CD14-positive monocyte (primary cell): ENCODE results near the gene TMED10. TPM values are rescaled to one million over a fixed set of nuclear protein-coding genes. Genes with fewer than 3 reads are reported as not detected.

Source experiments
- DNase-seq, 3 donors: peaks; one replicate each; pipeline ENCODE4 v3.0.0-alpha.2; 2011 to 2022
- H2AFZ ChIP-seq: 2 replicates; pipeline ENCODE4 v1.6.0; 2012; ENCODE audit warnings: mild to moderate bottlenecking, low read depth, low read length, inconsistent platforms; ENCODE audit not compliant: insufficient read depth, poor library complexity, severe bottlenecking
- H3K27ac ChIP-seq, 2 donors: 1 replicate in 1 of 2; 2 replicates in 1 of 2; pipeline ENCODE4 v1.5.1; 2012 to 2013; ENCODE audit warnings: low read length in 2 of 2, control low read depth in 1 of 2, inconsistent platforms in 1 of 2, low read depth in 1 of 2, mild to moderate bottlenecking in 1 of 2
- H3K27me3 ChIP-seq, 2 donors: one replicate each; pipeline versions ENCODE4 v1.6.0 to v1.6.1; 2011 to 2013; ENCODE audit warnings: low read length in 2 of 2; ENCODE audit not compliant: control insufficient read depth in 2 of 2, insufficient read depth in 2 of 2
- H3K36me3 ChIP-seq, 2 donors: replicated peaks in 1 of 2; 1 replicate in 1 of 2; 2 replicates in 1 of 2; pipeline versions ENCODE4 v1.5.1 to v1.6.1; 2012 to 2013; ENCODE audit warnings: low read length in 2 of 2, control low read depth in 1 of 2, inconsistent platforms in 1 of 2, mild to moderate bottlenecking in 1 of 2; ENCODE audit not compliant: insufficient read depth in 2 of 2, control insufficient read depth in 1 of 2
- H3K4me1 ChIP-seq, 2 donors: 1 replicate in 1 of 2; 2 replicates in 1 of 2; pipeline versions ENCODE4 v1.5.1 to v1.6.1; 2012 to 2013; ENCODE audit warnings: low read length in 2 of 2, control low read depth in 1 of 2, inconsistent platforms in 1 of 2, mild to moderate bottlenecking in 1 of 2, moderate library complexity in 1 of 2; ENCODE audit not compliant: insufficient read depth in 2 of 2, control insufficient read depth in 1 of 2
- H3K4me2 ChIP-seq: replicated peaks from 2 replicates; pipeline ENCODE3; 2012; ENCODE audit warnings: low read length, moderate library complexity, mild to moderate bottlenecking; ENCODE audit not compliant: poor library complexity, severe bottlenecking; ENCODE audit errors: extremely low read depth
- H3K4me3 ChIP-seq, 3 experiments: fragments of 200-600 bp in 1 of 3; sonication (generic) in 1 of 3; replicated peaks in 1 of 3; 1 replicate in 2 of 3; 2 replicates in 1 of 3; pipeline ENCODE4 v1.5.1; 2011 to 2013; ENCODE audit warnings: low read length in 3 of 3, mild to moderate bottlenecking in 3 of 3, control low read depth in 2 of 3, low read depth in 2 of 3, inconsistent platforms in 1 of 3, moderate library complexity in 1 of 3
- H3K79me2 ChIP-seq: 2 replicates; pipeline ENCODE4 v1.6.0; 2012; ENCODE audit warnings: mild to moderate bottlenecking, control low read depth, inconsistent platforms, low read length, moderate library complexity; ENCODE audit not compliant: insufficient read depth
- H3K9ac ChIP-seq: 2 replicates; pipeline ENCODE4 v1.6.0; 2017; ENCODE audit warnings: low read length, mild to moderate bottlenecking; ENCODE audit not compliant: insufficient read depth, poor library complexity, severe bottlenecking
- H3K9me3 ChIP-seq, 2 donors: replicated peaks in 1 of 2; 1 replicate in 1 of 2; 2 replicates in 1 of 2; pipeline versions ENCODE4 v1.5.1 to v1.6.1; 2012 to 2013; ENCODE audit warnings: low read length in 2 of 2, control low read depth in 1 of 2; ENCODE audit not compliant: control insufficient read depth in 1 of 2, insufficient read depth in 1 of 2
- H4K20me1 ChIP-seq: 2 replicates; pipeline ENCODE4 v1.6.0; 2012; ENCODE audit warnings: mild to moderate bottlenecking, low read length, control low read depth, moderate library complexity; ENCODE audit not compliant: insufficient read depth
- H3K27ac Mint-ChIP-seq, 7 donors: one replicate each; pipeline ENCODE4 v1.8.0; 2020; ENCODE audit warnings: mild to moderate bottlenecking in 7 of 7, mixed read lengths in 7 of 7, moderate library complexity in 6 of 7, inconsistent platforms in 2 of 7
- H3K27me3 Mint-ChIP-seq, 3 donors: one replicate each; pipeline ENCODE4 v1.8.0; 2021 to 2022; ENCODE audit warnings: low read depth in 3 of 3, mild to moderate bottlenecking in 3 of 3, mixed read lengths in 3 of 3, moderate library complexity in 3 of 3, inconsistent platforms in 1 of 3
- H3K36me3 Mint-ChIP-seq, 2 donors: one replicate each; pipeline ENCODE4 v1.8.0; 2020; ENCODE audit warnings: mixed read lengths in 2 of 2, inconsistent platforms in 1 of 2, mild to moderate bottlenecking in 1 of 2
- H3K4me1 Mint-ChIP-seq: one replicate; pipeline ENCODE4 v1.8.0; 2020; ENCODE audit warnings: mild to moderate bottlenecking, mixed read lengths
- H3K4me3 Mint-ChIP-seq, 2 donors: one replicate each; pipeline ENCODE4 v1.8.0; 2020; ENCODE audit warnings: mild to moderate bottlenecking in 2 of 2, mixed read lengths in 2 of 2, moderate library complexity in 1 of 2
- H3K9me3 Mint-ChIP-seq, 7 donors: one replicate each; pipeline ENCODE4 v1.8.0; 2020 to 2022; ENCODE audit warnings: mixed read lengths in 7 of 7, mild to moderate bottlenecking in 6 of 7, moderate library complexity in 6 of 7, inconsistent platforms in 2 of 7
- WGBS: methylation state at CpG from one replicate; pipeline ENCODE4 v1.1.5; 2013; ENCODE audit warnings: missing lambda C conversion rate; ENCODE audit not compliant: insufficient coverage; 5-methylcytosine and 5-hydroxymethylcytosine counted together
- intact Hi-C, 2 donors: fragments of 100-400 bp; cut with micrococcal nuclease; formaldehyde crosslinking; loops; one replicate each; pipeline versions ENCODE4 v1.15.0 to v1.15.1; 2023
- polyA plus RNA-seq, 3 donors: library from polyadenylated mRNA; depleted of rRNA in 1 of 3; unstranded in 2 of 3; stranded (reverse) in 1 of 3; fragments of 300-500 nt in 2 of 3; fragments of >200 nt in 1 of 3; fragmentation: Illumina TruSeq in 2 of 3; gene quantifications; 1 replicate in 2 of 3; 2 replicates in 1 of 3; pipeline ENCODE4 v1.2.3, GENCODE V29; 2012 to 2021
- TF ChIP-seq, protein P1 (sequence below): fragments of 200-600 bp; IDR thresholded peaks from one replicate; pipeline ENCODE4 v1.8.0; 2022; ENCODE audit warnings: antibody characterized with exemption, mild to moderate bottlenecking

The TMED10 gene
- polyA plus RNA-seq, 3 donors: 98.5 to 243 (median 233) TPM

DNA sequence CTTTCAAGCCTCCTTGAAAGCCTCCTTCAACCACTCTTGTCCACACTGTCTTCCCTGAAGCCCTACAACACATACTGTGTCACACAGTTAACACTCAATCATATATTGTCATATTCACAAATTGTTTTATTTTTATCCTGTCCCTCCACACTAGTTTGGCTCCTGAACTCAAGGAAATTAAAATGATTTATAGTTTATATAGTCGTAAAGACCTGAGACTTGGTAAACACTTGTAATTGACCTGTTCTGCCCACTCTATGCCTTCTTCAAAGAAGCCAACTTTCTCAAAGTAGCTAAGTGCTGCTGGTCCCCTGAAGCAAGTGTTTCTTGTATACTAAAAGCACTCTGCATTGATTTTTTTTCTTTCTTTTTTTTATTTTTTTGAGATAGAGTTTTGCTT, 33.9 kb downstream of the TMED10 start:
- intact Hi-C loops: no loop called here
- H3K4me1 ChIP-seq: peaks cover 78 to 98% of the 10 kb centered on the region in 2 donors
- no peak overlapping the region for H3K4me3 ChIP-seq
- no peak overlapping the region for H3K9ac ChIP-seq
- TF ChIP-seq, protein P1, sequence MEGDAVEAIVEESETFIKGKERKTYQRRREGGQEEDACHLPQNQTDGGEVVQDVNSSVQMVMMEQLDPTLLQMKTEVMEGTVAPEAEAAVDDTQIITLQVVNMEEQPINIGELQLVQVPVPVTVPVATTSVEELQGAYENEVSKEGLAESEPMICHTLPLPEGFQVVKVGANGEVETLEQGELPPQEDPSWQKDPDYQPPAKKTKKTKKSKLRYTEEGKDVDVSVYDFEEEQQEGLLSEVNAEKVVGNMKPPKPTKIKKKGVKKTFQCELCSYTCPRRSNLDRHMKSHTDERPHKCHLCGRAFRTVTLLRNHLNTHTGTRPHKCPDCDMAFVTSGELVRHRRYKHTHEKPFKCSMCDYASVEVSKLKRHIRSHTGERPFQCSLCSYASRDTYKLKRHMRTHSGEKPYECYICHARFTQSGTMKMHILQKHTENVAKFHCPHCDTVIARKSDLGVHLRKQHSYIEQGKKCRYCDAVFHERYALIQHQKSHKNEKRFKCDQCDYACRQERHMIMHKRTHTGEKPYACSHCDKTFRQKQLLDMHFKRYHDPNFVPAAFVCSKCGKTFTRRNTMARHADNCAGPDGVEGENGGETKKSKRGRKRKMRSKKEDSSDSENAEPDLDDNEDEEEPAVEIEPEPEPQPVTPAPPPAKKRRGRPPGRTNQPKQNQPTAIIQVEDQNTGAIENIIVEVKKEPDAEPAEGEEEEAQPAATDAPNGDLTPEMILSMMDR: no peak
- H3K9me3 Mint-ChIP-seq: peaks cover 0 to 2% (median 0%) of the 10 kb centered on the region in 7 donors
- no peaks in the 10 kb centered on the region for H4K20me1 ChIP-seq
- peak overlapping the region in 6 of 7 donors; percentile 11 to 96 (median 85) for H3K27ac Mint-ChIP-seq
- H3K79me2 ChIP-seq: peaks cover 88% of the 10 kb centered on the region
- H3K27ac ChIP-seq: peak overlapping the region in 1 of 2 donors; percentile 12
- no CpG with 5 or more reads among the region's 1 CpG for WGBS
- peaks cover 33 to 46% of the 10 kb centered on the region in 2 donors for H3K36me3 Mint-ChIP-seq
- no peak for DNase-seq
- H2AFZ ChIP-seq: no peak overlapping the region
- H3K4me1 Mint-ChIP-seq: peaks cover 83% of the 10 kb centered on the region
- no peaks in the 10 kb centered on the region for H3K36me3 ChIP-seq
- no peak overlapping the region for H3K4me3 Mint-ChIP-seq
- H3K4me2 ChIP-seq: no peak overlapping the region
- no peaks in the 10 kb centered on the region for H3K9me3 ChIP-seq
- H3K27me3 Mint-ChIP-seq: peaks cover 0 to 2% (median 0%) of the 10 kb centered on the region in 3 donors
- H3K27me3 ChIP-seq: no peaks in the 10 kb centered on the region

GRCh38 chr14:75141967-75142366, 34.4 kb downstream of the TMED10 start:
- H3K27me3 ChIP-seq: no peaks in the 10 kb centered on the region
- Mint-ChIP-seq H3K9me3 (peaks cover 0 to 2% (median 0%) of the 10 kb centered on the region in 7 donors), H3K4me1 (peaks cover 79% of the 10 kb centered on the region), H3K27ac (peak overlapping the region in 5 of 7 donors; percentile 8 to 92 (median 33)), H3K27me3 (peaks cover 0 to 2% (median 0%) of the 10 kb centered on the region in 3 donors), H3K36me3 (peaks cover 28 to 42% of the 10 kb centered on the region in 2 donors), H3K4me3 (no peak overlapping the region)
- no peak overlapping the region for H2AFZ ChIP-seq
- H3K9ac ChIP-seq: no peak overlapping the region
- intact Hi-C loops: no loop called here
- peak in 1 of 3 donors; percentile 37 for DNase-seq
- peak overlapping the region in 1 of 2 donors; percentile 12 for H3K27ac ChIP-seq
- no peaks in the 10 kb centered on the region for H3K36me3 ChIP-seq
- no peaks in the 10 kb centered on the region for H4K20me1 ChIP-seq
- peaks cover 88% of the 10 kb centered on the region for H3K79me2 ChIP-seq
- peaks cover 73 to 93% of the 10 kb centered on the region in 2 donors for H3K4me1 ChIP-seq
- TF ChIP-seq, protein P1: peak; percentile 35
- H3K9me3 ChIP-seq: no peaks in the 10 kb centered on the region
- no peak overlapping the region for H3K4me3 ChIP-seq
- H3K4me2 ChIP-seq: no peak overlapping the region
